ENCODE results near the gene MYLK3.
A peak's percentile ranks its signal among the peaks of the same experiment; 100 is the strongest.

The MYLK3 gene

DNA sequence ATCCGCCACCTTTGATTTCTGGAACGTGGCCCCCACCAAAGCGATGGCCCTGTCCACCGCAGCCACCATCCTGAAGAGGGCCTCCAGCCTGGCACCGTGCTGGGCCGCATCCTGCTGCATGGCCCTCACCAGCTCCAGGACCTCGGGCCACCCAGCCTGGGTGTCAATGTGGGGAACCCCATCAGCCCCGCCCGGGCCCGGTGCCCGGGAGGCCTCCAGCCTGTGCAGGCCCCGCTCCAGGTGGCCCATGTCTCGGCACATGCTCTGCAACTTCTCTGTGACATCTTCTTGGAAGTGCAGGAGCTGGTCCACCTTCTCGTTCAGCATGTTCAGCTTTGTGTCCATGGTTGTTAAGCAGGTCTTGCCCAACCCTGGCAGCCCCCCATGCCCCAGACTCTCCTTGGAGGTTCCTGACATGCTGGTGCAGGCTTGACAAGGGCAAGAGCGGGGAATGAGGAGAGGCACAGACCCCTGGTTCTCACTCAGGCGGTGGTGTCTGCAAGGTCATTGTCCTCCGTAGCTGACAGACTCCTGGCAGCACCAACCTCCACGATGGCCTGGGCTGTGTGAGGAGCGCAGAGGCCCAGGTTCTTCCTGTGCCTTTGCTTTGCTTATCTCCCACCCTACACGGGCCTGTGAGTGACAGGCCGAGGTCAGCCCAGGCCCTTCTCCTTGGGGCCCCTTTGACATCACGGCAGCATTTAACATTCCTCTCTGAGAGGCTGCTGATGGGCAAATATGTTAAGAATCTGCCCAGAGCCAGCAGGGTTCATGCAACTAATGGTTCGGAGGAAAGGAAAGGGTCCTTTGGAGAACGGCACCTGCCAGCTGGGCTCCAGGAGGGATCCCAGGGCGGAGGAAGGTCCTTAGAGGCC lies at the start of gene MYLK3:
MYLK3 (minus strand) TSS at position 568 of the 875 bp plus-strand sequence; CDS start at position 417, 151 bp downstream.
- H3K4me3 ChIP-seq (ENCODE audit: low read length): no peak within 1 kb of the TSS
- TF ChIP-seq, protein P1, sequence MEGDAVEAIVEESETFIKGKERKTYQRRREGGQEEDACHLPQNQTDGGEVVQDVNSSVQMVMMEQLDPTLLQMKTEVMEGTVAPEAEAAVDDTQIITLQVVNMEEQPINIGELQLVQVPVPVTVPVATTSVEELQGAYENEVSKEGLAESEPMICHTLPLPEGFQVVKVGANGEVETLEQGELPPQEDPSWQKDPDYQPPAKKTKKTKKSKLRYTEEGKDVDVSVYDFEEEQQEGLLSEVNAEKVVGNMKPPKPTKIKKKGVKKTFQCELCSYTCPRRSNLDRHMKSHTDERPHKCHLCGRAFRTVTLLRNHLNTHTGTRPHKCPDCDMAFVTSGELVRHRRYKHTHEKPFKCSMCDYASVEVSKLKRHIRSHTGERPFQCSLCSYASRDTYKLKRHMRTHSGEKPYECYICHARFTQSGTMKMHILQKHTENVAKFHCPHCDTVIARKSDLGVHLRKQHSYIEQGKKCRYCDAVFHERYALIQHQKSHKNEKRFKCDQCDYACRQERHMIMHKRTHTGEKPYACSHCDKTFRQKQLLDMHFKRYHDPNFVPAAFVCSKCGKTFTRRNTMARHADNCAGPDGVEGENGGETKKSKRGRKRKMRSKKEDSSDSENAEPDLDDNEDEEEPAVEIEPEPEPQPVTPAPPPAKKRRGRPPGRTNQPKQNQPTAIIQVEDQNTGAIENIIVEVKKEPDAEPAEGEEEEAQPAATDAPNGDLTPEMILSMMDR (conservative IDR thresholded peaks at IDR 0.05; ENCODE audit: low read length): no peak
- DNase-seq (ENCODE audit: low read depth): peak; percentile 17

DNA sequence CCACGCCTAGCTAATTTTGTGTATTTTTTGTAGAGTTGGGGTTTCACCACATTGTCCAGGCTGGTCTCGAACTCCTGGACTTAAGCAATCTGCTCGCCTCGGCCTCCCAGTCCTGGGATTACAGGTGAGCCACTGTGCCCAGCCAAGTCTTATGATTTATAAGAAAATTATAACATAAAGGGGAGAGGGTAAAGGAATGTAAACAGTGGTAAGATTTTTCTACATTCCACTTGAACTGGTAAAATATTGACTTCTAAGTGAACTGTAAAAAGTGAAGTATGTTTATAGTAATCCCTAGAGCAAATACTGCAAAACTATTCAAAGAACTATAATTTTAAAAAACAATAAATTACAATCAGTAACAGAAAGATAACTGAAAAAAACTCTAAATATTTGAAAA lies 49.4 kb upstream of the MYLK3 start:
- H3K4me3 ChIP-seq (ENCODE audit: low read length): no peak overlapping the region
- no peak for DNase-seq (ENCODE audit: low read depth)
- TF ChIP-seq, protein P1 (conservative IDR thresholded peaks at IDR 0.05; ENCODE audit: low read length): no peak

DNA sequence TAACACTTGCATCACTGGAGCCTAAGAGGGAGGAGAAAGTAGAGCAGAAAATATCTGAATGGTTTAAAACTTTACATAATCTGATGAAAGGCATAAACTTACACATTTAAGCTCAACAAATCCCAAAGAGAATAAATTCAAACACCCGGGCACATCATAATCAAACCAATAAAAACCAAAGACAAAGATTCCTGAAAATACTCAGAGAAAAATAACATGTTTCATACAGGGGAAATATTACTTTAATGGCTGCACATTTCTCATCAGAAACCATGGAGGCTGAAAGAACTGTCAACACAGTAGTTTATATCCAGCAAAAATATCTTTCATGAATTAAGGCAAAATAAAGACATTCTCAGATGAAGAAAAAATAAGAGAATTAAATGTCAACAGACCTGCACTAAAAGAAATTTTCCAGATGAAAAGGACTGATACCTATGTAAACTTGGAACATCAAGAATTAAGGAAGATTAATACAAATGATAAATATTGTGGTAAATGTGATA lies 48.7 kb upstream of the MYLK3 start:
- H3K4me3 ChIP-seq (ENCODE audit: low read length): no peak overlapping the region
- no peak for DNase-seq (ENCODE audit: low read depth)
- TF ChIP-seq, protein P1 (conservative IDR thresholded peaks at IDR 0.05; ENCODE audit: low read length): no peak

DNA sequence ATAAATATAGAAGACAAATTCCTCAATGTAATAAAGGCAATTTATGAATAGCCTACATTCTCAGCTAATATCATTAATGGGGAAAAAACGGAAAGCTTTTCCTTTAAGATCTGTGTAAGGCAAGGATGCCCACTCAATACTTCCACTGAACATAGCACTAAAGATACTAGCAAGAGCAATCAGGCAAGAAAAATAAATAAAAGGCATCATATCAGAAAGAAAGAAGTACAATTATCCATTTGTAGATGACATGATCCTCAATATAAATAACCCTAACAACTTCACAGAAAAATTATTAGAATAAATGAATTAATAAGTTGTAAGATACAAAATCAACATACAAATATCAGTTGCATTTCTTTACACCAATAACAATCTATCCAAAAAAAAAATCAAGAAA lies 45.7 kb upstream of the MYLK3 start:
- TF ChIP-seq, protein P1 (conservative IDR thresholded peaks at IDR 0.05; ENCODE audit: low read length): no peak
- no peak for DNase-seq (ENCODE audit: low read depth)
- no peak overlapping the region for H3K4me3 ChIP-seq (ENCODE audit: low read length)

GRCh38 chr16:46790599-46791270 lies 42.6 kb upstream of the MYLK3 start:
- no peak for DNase-seq (ENCODE audit: low read depth)
- TF ChIP-seq, protein P1 (conservative IDR thresholded peaks at IDR 0.05; ENCODE audit: low read length): no peak
- H3K4me3 ChIP-seq (ENCODE audit: low read length): peak overlapping the region; percentile 67

DNA sequence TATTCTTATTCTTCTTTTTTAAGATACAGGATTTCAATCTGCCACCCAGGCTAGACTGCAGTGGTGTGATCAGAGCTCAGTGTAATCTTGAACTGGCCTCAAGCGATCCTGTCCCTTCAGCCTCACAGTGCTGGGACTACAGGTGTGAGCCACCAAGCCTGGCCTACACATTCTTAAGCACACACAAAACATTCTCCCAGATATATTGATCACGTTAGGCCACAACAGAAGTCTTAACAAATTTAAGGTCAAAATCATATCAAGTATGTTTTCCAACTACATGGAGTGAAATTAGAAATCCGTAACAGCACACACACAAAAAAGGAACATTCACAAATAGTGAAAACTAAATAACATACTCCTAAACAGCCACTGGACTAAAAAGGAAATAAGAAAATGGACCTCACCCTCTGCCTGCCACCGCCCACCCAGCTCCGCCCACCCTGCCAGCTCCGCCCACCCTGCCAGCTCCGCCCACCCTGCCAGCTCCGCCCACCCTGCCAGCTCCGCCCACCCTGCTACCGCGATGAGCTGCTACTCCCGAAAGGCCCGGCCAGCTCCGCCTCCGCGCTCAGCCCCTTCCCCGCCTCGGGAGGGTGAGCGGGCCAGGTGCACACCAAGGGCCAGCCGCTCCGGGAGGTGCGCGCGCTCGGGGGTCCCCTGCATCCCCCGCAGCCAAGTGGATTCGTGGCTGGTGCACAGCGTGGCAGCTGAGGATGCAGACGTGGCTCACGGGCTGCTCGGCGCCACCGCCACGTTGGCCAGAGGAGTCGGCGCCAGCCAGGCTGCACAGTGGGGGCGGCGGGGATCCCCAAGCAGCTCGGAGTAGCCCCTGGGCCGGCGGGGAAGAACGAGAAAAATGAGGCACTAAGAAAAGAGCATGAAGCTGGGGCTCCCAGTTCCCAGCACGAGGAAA lies 41.6 kb upstream of the MYLK3 start:
- TF ChIP-seq, protein P1 (conservative IDR thresholded peaks at IDR 0.05; ENCODE audit: low read length): no peak
- H3K4me3 ChIP-seq (ENCODE audit: low read length): peak overlapping the region; percentile 67

More for the DNA sequence above, 41.6 kb upstream of the MYLK3 start:
- DNase-seq (ENCODE audit: low read depth): peak; percentile 55
